Measurements from ENCODE around the gene ATP6V0C.
A peak's percentile ranks its signal among the peaks of the same experiment; 100 is the strongest.

The ATP6V0C gene

DNA sequence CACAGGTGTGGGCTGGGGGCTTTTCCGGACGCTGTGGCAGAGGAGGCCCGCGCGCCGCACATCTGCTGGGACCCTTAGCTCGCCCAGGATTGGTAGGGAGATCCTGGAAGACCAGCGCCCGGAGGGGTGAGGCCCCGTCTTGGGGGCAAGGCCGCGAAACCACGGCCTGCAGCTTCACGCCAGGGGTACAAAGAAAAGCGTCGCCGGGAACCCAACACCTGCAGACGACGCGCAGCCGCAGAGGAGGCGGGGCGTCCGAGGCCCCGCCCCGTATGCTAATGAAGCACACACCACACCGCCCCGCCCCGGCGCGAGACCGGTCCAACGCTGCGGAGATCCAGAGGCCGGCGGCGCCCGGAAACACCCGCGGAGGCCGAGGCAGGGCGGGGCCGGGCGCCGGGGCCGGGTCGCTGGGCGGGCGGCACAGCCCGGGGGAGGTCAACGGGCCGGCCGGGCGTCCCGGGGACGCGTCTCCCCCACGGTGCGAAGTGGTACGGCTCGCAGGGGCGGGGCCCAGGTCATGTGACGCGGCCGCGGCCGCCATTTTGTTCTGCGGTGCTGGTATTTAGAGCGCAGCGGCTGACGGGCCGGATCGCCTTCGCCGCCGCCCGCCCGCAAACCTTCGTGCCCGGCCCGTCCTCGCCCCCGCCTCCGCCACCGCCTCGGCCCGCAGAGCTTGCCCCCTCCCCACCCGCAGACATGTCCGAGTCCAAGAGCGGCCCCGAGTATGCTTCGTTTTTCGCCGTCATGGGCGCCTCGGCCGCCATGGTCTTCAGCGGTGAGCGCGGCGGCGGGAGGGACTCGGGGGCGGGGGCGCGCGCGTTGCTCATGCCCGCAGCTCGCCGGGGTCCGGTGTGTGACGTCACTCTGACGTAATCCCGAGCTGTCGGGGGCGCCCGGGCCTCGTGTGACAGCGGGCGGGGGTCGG, at the start of gene ATP6V0C:
Gene ATP6V0C (plus strand): TSS at position 548 of the 928 bp plus-strand sequence. CDS start 152 bp downstream, at position 700.
- DNase-seq (ENCODE audit: low read depth in 2 of 2, low spot score in 1 of 2): peak; percentile 84 to 86

DNA sequence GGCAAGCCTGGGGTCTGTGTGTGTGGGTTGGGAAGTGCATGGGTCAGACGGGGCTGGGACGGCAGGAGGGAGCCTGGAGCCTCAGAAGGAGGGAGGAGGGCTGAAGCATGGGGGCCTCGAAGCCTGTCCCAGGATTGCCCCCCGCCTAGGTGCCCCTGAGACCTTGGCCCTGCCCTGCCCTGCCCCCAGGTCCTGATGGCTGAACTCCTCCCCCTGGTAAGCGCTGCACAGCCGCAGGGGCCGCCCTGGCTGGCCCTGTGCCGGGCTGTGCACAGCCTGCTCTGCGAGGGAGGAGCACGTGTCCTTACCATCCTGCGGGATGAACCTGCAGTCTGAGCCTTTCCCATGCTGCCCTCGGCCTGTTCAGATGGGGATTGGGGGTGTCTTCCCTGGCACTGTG, 49.4 kb upstream of the ATP6V0C start:
- no peak for DNase-seq (ENCODE audit: low read depth in 2 of 2, low spot score in 1 of 2)

DNA sequence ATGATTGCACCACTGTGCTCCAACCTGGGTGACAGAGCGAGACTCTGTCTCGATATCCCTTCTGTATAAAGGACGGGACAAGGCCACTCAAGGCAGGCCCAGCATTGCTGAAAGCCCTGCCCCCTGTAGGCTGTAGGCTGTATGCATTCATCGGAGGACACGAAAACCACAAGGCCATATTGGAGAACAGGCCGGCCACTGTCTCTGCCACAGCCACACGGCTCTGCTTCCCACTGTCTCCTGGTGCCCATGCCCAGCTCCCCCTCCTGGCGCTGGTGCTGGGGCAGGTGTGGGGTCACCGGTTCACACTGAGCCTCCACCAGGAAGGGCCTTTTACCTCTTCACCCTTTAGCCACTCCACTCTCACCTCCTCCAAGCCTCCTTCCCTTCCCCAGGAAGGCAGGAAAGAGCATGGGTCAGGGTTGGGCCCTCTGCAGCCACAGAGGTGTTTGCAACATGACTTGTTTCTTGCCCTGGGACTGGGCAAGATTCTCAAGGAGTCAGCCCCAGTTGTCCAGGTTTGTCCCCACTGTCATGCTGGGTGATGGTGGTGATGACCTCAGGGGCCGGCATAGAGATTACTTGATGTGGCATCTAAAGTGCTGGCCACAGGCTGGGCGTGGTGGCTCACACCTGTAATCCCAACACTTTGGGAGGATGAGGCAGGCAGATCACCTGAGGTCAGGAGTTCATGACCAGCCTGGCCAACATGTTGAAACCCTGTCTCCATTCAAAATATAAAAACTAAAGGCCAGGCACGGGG, 47.9 kb upstream of the ATP6V0C start:
- DNase-seq (ENCODE audit: low read depth in 2 of 2, low spot score in 1 of 2): no peak

DNA sequence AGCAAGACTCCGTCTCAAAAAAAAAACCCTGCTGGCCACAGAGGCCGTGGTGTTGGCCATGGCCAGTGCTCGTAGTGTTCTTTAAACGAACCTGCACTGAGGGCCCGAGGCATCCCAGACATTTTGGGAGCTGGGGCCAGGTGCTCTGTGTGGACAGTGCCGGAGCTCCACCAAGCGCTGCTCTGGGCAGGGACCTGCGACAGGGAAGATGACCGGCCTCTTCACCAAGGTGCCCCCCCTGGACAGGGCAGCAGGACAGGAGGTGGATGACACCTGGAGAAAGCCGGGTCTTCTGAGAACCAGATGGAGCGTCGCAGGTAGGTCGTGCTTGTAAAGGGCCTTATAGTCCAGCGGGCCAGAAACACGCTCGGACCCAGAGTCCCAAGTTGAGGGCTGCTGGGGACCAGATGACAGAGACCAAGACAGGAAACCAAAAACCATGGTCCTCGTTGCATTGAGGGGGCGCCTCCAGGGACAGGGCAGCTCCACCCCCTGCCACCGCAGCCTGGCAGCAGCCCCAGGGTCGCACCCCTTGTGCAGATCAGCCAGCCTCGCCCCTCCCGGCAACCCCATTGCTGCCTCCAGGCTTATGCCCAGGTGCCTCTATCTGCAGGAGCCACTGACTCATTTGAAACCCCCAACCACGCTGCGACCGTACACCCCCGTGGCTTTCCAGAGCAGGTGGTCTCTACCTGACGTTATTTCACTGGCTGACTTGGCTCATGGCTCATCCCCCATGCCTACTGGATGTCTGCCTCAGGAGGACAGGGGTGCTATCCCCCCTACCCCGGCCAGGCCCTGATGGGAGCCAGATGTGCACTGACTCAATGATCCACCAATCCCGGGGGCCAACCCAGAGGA, 46.9 kb upstream of the ATP6V0C start:
- DNase-seq (ENCODE audit: low read depth in 2 of 2, low spot score in 1 of 2): no peak

DNA sequence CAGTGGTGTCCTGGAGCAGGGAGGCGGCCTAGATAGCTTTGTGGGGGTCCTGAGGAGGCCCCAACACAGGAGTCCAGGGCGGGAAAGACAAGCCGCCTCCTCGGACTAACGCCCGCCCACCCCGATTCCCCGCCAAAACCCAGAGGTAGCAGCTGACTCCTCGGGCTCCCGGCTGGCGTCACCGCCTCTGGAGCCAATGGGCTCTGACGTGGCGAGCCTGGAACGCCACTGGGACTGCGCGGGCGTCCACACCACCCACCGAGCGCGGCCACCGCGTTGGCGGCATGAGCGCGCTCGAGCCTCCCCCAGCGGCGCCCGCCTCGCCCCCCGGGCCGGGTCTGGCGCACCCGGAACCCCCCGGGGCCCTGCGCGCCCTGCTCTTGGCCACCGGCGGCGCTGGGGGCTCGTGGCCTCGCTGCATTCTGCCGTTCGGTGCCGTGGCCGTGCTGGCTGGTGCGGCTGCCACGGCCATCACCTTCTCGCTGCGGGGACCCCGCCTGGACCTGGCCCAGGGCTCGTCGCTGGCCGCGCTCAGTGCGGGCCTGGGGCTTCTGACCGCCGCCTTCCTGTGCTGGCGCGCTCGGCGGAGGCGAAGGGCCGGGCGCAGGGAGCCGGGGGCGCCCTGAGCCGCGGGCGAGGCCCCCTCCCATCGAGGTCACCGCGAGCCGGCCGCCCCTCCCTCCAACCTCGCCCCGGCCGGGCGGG, 46.1 kb upstream of the ATP6V0C start:
- DNase-seq (ENCODE audit: low read depth in 2 of 2, low spot score in 1 of 2): no peak

DNA sequence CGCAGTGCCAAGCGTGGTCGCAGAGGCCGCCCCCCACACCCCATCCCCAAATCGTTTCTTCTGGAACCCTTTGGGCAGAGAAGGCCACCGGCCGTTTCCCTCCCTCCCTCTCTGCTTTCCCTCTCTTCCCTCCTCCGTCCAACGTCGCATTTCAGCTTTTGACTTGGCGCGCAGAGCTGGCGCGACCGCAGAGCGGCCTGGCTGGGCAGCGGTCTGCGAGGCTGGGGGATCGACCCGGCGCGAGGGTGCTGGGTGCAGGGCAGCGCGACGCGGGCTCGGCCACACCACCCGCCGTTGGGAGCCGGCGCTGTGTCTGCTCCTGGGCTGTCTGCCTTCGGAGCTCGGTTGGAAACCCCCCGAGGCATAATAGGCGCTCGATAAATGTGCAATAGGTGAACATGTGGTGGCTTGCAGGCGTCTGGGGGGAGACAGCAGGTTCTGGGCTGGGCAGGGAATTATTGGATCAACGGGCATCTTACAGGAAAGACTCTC, 45.5 kb upstream of the ATP6V0C start:
- no peak for DNase-seq (ENCODE audit: low read depth in 2 of 2, low spot score in 1 of 2)

DNA sequence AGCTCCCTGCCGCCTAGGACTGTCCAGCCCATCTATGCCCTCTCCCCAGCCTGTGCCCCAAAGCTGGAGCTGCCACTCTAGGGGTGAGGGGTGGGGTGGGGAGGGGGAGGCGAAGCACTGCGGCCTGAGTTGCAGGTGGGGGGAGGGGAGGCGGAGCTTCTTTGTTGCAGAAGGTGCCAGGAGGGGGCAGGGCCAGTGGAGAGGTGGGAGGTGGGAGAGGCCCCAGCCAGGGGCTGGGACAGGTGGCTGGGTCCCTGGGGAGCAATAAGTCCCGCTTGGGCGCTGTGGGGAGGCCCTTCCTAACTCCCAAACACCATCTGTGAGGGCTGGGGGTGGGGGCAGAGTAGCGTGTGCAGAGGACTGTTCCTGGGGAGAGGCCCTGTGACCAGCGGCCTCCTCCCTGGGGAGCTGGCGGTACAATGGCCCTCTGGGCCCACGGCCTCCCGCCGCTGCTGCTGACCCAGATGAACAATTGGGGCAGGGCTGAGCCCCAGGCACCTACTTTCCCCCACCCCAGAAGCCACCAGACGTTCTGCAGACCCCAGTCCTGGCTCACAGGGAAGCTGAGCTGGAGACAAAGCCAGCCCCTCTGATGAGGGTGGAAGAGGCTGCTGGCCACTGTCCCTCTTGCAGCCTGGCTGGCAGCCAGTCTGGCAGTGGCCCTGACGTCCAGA, 44.9 kb upstream of the ATP6V0C start:
- no peak for DNase-seq (ENCODE audit: low read depth in 2 of 2, low spot score in 1 of 2)

DNA sequence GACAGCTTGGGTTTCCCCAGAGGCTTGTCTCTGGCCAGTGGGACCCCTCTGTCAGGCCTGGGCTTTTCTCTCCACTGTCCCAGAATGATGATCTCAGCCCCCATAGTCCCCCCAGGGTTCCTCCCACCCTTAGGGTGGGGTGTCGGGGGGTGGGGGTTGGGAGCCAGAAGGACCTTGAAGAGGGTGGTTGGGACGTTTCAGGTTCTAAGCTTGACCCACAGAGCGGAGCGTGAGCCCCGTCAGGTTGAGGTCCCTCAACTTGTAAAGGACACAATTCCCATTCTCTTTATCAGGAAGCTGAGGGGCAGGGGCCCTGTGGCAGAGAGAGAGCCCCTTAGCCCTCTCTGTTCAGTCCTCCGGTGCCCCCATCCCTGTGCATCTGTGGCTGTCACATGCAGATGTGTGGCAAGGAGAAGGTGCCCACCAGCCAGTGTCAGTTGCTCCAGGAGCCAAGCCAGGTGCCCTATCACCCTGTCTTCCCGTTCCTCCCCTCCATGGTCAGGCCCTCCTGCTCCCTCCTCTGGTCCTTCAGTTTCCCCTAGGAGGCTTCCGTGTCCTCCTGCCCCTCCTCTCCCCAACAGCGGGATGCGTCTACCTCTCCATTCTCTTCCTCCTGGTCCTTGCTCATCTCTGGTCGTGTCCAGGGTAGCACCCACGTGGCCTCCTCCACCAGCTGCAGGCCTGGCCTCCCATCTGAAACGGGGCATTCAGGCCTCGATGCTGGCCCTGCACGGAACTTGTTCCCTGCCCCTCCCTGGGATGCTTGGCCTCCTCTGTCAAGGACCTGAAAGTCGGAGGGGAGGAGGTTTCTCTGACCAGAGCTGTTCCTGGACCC, 44.1 kb upstream of the ATP6V0C start:
- no peak for DNase-seq (ENCODE audit: low read depth in 2 of 2, low spot score in 1 of 2)

DNA sequence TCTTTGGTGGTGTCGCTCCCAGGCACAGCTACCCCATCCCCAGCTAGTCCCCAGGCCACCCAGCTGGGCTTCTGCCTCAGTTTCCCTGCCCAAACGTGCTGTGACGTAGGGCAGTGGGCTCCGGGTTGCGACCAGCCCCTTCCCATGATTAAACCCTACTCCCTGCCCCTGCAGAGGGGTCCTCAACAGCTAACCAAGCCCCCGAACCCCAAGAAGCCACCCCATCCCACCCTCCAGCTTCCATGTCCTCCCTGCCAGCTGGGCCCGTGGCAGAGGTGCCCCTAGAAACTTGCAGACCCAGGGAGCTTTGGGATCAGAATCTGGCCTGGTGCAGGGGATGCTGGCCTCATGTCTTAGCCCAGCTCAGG, 43.5 kb upstream of the ATP6V0C start:
- DNase-seq (ENCODE audit: low read depth in 2 of 2, low spot score in 1 of 2): no peak

DNA sequence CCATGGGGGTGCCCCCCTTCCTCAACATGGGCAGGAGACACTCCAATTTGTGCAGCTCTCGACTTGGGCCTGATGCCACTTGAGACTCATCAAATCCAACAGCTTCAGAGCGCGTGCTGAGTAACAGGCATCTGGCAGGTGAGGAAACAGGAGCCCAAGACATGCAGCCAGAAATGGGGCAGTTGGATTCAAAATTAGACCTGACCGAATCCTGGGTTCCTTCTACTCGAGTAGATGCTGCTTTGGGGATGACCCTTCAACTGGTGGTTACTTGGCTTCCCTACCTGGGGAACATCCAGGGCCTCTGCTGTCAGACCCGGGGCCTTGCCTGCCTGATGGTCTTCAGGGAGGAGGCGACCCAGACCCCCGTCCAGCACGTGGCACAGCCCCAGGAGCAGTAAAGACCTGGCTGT, 43.1 kb upstream of the ATP6V0C start:
- DNase-seq (ENCODE audit: low read depth in 2 of 2, low spot score in 1 of 2): no peak

DNA sequence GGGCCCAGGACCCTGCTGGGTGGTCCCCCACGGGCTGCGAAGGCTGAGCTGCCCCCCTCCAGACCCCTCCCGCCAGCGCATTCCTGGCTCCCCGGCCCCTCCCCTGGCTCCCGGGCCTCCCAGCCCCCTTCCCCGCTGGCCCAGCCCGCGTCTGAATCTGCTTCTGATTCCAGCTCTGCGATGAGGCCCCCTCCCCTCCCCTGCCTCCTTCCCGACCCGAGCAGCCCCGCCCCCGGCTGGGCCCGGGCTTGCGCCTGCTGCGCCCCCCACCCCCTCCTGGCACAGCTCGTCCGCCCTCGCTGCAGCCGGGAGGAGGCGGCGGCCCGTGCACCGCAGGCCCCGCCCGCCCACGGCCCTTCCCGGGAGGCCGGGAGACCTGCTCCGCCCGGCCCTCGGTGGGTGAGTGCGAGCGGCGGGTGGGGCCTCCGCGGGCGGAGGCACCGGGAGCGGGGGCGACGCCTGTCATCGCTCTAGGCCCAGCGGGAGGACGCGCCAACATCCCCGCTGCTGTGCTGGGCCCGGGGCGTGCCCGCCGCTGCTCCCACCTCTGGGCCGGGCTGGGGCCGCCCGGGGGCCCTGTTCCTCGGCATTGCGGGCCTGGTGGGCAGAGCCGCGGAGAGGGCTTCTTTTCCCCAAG, 42.6 kb upstream of the ATP6V0C start, which contains the start of gene NTN3:
Gene NTN3 (plus strand): TSS at position 282 of the 637 bp plus-strand sequence. CDS start 405 bp downstream, outside the sequence.
- DNase-seq (ENCODE audit: low read depth in 2 of 2, low spot score in 1 of 2): no peak

DNA sequence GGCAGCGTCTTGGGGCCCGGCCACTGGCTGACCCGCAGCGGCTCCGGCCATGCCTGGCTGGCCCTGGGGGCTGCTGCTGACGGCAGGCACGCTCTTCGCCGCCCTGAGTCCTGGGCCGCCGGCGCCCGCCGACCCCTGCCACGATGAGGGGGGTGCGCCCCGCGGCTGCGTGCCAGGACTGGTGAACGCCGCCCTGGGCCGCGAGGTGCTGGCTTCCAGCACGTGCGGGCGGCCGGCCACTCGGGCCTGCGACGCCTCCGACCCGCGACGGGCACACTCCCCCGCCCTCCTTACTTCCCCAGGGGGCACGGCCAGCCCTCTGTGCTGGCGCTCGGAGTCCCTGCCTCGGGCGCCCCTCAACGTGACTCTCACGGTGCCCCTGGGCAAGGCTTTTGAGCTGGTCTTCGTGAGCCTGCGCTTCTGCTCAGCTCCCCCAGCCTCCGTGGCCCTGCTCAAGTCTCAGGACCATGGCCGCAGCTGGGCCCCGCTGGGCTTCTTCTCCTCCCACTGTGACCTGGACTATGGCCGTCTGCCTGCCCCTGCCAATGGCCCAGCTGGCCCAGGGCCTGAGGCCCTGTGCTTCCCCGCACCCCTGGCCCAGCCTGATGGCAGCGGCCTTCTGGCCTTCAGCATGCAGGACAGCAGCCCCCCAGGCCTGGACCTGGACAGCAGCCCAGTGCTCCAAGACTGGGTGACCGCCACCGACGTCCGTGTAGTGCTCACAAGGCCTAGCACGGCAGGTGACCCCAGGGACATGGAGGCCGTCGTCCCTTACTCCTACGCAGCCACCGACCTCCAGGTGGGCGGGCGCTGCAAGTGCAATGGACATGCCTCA, 41.9 kb upstream of the ATP6V0C start:
- no peak for DNase-seq (ENCODE audit: low read depth in 2 of 2, low spot score in 1 of 2)

DNA sequence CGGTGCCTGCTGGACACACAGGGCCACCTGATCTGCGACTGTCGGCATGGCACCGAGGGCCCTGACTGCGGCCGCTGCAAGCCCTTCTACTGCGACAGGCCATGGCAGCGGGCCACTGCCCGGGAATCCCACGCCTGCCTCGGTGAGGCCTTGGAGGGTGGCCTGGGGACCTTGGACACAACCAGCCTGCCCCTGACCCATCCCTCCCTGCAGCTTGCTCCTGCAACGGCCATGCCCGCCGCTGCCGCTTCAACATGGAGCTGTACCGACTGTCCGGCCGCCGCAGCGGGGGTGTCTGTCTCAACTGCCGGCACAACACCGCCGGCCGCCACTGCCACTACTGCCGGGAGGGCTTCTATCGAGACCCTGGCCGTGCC, 41.3 kb upstream of the ATP6V0C start:
- no peak for DNase-seq (ENCODE audit: low read depth in 2 of 2, low spot score in 1 of 2)

DNA sequence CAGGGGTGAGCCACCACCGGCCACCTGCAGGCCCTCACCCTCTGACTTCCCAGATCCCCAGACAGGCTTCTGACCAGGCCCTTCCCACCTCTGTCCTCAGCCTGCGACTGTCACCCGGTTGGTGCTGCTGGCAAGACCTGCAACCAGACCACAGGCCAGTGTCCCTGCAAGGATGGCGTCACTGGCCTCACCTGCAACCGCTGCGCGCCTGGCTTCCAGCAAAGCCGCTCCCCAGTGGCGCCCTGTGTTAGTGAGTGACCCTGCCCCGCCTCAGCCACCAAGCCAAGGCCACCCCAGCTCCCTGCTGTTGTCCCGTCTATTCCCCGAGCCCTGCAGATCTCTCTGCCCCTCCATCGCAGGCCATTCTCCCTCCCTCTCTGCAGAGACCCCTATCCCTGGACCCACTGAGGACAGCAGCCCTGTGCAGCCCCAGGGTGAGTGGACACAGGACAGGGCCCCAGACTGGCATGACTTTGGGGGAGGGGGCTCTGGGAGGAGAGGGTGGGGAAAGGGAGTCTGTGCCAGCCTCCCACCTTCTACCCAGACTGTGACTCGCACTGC, 40.8 kb upstream of the ATP6V0C start:
- no peak for DNase-seq (ENCODE audit: low read depth in 2 of 2, low spot score in 1 of 2)

DNA sequence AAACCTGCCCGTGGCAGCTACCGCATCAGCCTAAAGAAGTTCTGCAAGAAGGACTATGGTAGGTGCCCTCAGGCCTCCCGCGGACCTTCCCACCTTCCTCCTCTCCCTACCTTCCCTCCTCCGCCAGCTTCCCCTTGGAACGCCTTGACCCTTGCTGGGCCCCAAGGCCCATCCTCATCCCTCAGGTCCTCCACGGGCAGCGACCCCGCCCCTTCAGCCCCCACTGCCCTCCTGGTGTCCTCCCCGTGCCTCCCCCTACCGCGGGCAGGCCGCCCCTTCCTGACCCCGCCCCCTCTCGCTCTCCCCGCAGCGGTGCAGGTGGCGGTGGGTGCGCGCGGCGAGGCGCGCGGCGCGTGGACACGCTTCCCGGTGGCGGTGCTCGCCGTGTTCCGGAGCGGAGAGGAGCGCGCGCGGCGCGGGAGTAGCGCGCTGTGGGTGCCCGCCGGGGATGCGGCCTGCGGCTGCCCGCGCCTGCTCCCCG, 40.3 kb upstream of the ATP6V0C start:
- no peak for DNase-seq (ENCODE audit: low read depth in 2 of 2, low spot score in 1 of 2)

DNA sequence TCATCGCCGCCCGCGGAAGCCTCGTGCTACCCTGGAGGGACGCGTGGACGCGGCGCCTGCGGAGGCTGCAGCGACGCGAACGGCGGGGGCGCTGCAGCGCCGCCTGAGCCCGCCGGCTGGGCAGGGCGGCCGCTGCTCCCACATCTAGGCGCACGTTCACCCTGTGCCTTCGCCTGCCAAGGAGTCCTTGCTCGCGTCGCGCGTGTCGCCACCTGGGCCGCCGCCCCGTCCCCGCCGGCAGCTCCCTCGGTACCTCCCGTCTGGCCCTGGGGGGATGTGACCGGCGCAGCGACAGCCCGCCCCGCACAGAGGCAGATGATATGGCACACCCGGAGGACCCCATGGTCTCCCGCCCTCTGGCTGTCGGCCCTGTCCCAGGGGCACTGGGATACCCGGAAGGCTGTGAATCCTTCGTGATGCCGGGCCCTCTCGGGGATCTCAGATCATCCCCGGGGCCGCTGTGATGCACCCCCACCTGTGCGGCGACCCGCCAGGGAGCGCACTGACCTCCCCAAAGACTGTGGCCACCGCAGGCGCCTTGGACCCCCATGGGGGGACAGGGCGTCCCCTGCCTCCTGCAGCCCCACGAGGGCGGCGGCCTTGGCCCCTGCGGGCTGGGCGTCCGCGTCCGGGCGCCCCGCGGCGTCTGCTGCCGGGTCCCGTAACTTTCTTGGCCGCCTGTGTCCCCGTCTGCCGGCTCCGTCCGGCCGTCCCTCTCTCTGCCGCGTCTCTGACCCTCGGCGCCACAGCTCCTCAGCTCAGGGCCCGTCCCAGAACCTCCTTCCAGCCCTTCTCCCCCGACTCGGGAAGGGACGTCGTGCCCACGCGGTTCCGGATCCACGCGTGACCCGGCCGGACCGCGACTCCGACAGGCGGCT, 39.5 kb upstream of the ATP6V0C start:
- DNase-seq (ENCODE audit: low read depth in 2 of 2, low spot score in 1 of 2): peak in 1 of 2 donors; percentile 36

All from stimulated activated CD8-positive, alpha-beta memory T cell treated with anti-CD3 and anti-CD28 coated beads, Interleukin-4, amount 100 ng/mL, for 1 hour (primary cell).